ENCODE results near the gene MOB2.

GRCh38 chr11:1466784-1467183 lies 19.8 kb downstream of the MOB2 start:
- no peak for TF ChIP-seq CTCF (IDR thresholded peaks at IDR 0.05 in 4 of 5, conservative IDR thresholded peaks at IDR 0.05 in 1 of 5)
- no peak for TF ChIP-seq POLR2A (IDR thresholded peaks at IDR 0.05)

Data from gastrocnemius medialis (tissue), 4 donors.